GM19468 (cell line): ENCODE results near the gene NTM.
A peak's percentile ranks its signal among the peaks of the same experiment; 100 is the strongest.

Source experiments
- ATAC-seq: cut with Tn5 transposase; IDR thresholded peaks from one replicate; pipeline ENCODE4 v1.9.1; 2021; ENCODE audit warnings: mild to moderate bottlenecking, moderate library complexity, moderate number of reproducible peaks; ENCODE audit not compliant: unreplicated experiment; ENCODE audit errors: extremely low read depth

Gene NTM

GRCh38 chr11:131691181-131692041 lies 321.0 kb downstream of the NTM start:
- peak; percentile 47 for ATAC-seq

GRCh38 chr11:131692151-131692550 lies 321.7 kb downstream of the NTM start:
- no peak for ATAC-seq

DNA sequence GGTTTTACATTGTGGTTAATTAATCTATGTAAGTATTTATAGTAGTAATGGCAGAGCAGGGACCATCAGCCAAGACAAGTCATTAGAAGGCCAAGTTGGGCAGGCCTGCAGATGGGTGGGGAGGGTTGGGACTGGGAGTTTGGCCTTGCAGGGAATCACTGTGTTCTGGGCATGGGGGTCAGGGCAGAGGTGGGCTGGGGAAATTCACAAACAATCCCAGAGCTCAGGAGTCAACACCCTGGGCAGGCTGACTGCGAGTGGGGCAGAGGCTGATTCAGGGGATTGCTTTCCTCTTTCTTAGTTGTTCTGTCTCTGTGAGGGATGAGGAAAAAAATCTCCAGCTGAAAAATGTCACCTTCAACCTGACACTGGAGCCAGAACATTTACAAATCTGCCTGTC lies 322.5 kb downstream of the NTM start:
- ATAC-seq = no peak

DNA sequence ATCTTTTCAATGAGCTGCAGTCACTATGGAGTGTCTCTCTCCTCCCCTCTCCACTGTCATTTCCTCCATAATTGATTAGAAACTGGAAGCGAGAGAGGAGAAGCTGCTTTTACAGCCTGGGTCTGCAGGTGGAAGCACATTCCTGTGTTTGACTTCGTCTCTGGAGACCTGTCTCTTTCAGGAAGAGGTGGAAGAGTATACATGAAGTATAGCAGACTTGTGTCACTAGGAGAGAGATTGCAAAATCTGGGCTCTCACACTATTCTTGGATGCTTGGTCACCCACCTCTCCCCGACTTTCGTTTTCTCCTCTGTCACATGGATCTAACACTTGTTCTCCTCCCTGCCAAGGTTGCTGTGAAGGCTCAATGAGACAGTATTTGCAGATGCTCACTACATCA lies 323.3 kb downstream of the NTM start:
- ATAC-seq = no peak

DNA sequence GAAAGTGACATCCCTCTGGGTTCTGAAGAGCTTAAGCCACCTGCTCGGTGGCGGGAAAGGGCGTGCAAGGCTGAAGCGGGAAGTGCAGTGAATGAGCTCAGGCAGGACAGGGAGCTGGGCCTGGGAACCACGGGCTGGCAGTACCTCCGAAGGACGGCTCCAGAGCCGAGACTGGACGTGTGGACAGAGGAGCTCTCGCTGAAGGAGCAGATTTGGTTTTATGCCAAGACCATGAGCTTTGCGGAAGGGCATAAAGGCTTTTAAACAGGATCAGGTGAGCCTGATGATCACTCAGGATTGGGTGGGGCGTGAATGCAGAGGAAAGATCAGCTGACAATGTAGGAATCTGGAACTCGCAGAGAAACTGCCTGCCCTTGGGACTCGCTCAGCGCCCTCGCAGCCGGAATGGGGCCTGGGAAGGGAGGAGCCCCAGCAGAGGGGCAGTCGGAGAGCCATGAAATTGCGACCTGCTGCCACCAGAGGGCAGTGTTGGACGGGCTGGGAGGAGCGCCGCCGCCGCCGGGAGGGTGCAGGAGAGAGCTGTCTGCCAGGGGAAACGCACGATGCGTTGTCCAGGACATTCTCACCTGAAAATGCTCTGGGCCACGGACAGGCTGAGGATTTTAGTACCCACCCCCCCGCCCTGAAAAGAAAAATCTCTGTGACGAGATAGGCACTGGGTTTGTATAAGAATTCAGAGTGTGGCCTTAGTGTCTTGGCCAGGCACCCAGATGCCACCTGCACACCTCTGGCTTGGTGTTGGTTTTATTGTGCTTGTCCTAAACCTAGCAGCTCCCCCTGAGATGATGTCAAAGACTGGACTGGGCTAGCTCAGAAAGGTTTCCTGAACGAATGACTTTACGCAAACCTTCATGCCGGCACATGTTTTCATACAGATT lies 324.4 kb downstream of the NTM start:
- peak; percentile 77 for ATAC-seq

DNA sequence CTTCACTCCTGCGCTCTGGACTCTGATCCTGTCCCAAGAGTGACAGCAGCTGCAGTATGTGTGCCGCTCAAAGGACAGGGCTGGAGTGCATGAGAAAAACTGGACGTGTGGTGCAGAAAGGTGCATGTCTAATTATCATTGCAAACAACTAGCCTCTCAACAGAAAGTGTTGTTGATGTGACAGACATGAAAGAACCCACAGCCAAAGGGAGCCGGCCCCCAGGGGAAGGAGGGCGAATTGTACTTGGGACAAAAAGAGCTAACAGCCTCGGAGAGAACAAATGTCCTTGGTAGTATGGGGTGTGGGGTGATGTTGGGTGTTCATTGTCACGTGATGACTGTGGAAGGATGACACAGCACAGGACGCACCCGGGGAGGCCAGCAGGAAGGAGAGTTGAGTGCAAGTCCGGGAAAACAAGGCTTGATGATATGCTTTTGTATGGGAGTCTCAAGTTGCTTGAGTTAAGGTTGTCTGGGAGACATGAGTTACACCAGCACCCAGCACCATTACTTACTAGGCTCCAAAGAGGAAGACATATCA lies 325.5 kb downstream of the NTM start:
- no peak for ATAC-seq

DNA sequence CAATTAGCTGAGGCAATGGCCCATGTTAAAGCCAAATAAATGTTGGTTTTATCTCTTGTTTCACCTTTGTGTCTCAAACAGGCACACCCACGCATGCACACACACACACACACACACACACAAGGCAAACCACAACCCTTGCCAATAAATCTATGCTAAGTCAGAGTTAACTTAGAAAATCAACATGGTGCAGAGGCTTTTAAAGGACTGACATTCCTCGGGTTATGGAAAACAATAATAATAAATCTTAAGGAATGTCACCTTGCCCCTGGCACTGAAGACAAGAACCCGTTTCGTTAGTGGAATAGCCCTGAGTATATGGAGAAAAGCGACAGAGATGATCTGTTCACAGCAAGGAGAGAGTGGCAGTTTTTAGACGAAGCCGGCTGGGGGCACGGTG lies 326.3 kb downstream of the NTM start:
- ATAC-seq = no peak

- ATAC-seq = no peak
These were observed 332.9 kb downstream of the NTM start for GRCh38 chr11:131703311-131703710.

DNA sequence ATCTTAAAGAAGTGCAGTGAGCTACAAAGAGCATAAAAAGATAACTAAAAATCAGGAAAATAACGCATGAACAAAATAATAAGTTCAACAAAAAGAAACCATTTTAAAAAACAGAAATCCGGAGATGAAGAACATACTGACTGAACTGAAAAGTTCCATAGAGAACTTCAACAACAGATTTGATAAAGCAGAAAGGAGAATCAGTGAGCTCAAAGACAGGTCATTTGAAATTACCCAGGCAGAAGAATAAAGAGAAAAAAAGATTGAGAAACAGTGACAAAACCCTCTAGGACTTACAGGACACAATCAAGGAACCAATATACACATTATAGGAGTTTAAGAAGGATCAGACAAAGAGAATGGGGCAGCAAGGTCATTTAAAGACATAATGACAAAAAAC lies 334.3 kb downstream of the NTM start:
- no peak for ATAC-seq

DNA sequence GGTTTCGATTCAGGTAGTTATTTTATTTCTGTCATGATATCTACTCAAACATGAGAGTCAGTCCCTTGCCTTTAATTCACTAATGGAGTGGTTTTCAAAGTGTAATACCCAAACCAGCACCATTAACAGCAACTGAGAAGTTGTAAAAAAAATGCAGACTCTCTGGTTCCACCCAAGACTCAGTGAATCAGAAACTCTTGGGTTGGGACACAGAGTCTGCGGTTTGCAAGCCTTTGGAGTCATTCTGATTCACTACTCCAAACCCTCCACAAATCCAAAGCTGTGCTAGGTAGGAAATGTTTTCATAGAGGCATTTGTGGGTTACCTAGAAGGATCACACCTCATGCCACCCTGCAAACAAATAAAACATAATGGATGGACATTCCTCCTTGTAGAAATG lies 340.1 kb downstream of the NTM start:
- ATAC-seq = no peak

- no peak for ATAC-seq
These were observed 342.5 kb downstream of the NTM start for GRCh38 chr11:131712897-131713296.

DNA sequence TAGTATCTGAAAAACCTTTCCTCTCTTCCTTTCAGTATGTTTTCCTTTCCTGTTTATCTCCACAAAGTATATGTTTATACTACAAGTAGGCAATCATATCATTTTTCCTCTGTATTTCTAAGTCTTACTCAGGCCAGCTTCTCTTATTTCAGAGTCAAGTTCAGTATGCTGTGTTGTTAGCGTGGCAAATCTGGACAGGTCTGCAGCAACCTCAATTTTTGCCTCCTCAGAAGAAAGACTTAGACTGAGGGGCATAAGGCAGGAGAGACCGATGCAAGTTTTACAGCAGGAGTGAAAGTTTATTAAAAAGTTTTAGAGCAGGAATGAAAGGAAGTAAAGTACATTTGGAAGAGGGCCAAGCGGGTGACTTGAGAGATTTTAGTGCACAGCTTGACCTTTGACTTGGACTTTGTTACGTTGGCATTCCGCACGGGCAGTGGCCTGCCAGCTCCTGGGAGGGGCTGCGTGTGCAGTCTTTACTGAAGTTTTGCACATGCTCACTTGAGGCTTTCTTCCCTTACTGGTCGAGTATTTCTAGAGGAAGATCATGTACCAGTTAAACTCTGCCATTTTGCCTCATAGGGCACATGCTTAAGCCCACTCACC lies 343.2 kb downstream of the NTM start:
- no peak for ATAC-seq

- ATAC-seq = no peak
These were observed 347.2 kb downstream of the NTM start for GRCh38 chr11:131717616-131718015.

DNA sequence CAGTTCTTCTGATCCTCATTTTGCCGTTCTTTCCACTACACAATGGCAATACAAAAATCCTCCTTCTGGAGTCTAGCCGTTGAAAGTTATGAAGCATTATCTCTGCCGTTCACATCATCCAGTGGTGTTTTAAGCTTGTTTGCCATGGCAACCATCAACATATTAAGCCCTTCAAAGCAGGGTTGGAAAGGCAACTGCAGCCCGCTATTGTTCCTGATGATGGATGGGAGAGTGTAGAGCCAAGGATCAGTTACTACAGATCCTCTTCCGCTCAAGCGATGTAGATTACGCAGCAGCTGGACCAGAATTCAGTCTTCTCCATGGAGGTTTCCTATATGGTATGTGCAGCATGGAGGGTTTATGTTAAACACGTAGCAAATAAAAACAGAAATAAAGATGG lies 352.7 kb downstream of the NTM start:
- no peak for ATAC-seq

- ATAC-seq = no peak
These were observed 354.1 kb downstream of the NTM start for GRCh38 chr11:131724436-131724975.

GRCh38 chr11:131734871-131735270 lies 364.5 kb downstream of the NTM start:
- no peak for ATAC-seq

- no peak for ATAC-seq
These were observed 366.9 kb downstream of the NTM start for GRCh38 chr11:131737357-131737756.

DNA sequence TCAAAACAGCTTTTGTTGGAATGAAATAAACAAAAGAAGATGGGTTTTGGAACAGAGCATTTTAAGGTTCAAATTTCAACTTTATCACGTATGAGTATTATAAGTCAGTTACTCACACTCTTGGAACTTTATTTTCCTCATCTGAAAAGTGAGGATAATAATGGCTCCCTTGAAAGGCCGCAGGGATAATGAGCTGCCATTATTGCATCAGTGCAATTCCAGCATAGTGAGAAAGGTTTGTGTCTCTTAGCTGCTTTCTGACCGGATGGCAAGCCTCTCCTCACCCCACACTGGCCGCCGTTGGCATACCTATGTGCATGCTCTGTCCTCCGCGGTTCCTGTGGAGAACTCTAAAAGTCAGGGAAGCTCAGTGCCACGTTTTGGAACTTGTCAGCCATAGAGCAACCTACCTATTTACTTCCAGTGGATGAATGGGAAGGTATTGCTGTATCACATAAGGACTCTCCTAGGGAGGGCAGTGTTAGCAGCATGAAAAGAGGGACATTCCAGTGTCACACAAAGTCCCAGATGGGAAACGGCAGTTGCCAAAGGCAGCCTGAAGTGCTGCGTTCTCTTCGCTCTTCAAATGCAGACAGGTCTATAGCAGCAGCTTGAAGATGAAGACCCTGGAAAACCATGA lies 368.9 kb downstream of the NTM start:
- ATAC-seq = no peak

DNA sequence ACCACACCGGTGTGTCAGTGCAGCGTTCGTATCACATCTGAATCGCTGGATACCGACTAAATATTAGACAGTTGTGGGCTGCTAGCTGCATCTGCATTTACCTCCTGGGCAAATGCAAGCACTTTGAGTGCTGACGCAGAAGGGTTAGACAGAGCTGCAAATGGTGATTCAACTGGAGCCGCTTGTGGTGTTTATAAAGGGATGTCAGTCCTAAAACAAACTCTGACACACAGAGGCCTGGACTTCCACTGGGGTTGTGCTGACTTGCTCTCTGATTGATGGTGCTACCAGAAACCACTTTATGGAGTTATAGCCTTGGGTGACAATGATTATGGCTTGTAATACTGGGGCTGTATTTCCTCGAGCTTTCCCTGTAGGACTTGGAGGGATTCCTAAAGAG lies 374.4 kb downstream of the NTM start:
- ATAC-seq = no peak

- no peak for ATAC-seq
These were observed 375.0 kb downstream of the NTM start for GRCh38 chr11:131745405-131745804.
